ENCODE data around the gene UBALD1. TPM values are rescaled to one million over a fixed set of nuclear protein-coding genes. Genes with fewer than 3 reads are reported as not detected.

The UBALD1 gene
- total and polyA plus RNA-seq, 10 of the 15 experiments (the other 5 are each of a cell fraction or from before 2014, with no cell fraction given), result 0.05 to 32.7 (median 5.1) TPM

DNA sequence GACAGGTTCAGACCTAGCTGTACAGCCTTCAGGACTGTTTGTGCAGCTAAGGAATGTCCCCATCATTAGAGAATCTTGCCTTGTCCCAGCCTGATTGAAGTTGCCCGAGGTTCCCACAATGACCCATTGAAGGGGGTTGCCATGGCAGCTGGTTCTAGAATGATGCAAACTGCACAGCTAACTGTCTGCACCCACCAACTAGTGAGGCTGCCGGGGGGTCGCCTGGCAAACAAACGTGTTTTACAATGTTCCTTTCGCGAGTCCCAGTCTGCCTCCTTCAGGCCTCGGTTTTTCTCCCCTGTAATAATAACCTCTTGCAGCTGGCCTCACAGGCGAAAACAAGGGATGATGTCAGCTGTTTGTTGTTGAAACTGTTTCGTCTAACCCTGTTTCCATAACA, 53.1 kb downstream of the UBALD1 start:
- no peak for DNase-seq (ENCODE audit: low read depth, low spot score)
- H4K20me1 ChIP-seq (ENCODE audit: control insufficient read depth, insufficient read depth), result no peaks in the 10 kb centered on the region
- CTCF ChIA-PET, result interaction anchor here (0.6 to 1.6 kb wide), 2 partner anchors 8 to 56 kb away, joined by 3 to 4 read pairs; no protein-coding TSS in a partner anchor
- H3K4me1 ChIP-seq (ENCODE audit: control insufficient read depth, insufficient read depth, low read length), result peaks cover 4% of the 10 kb centered on the region; the same call in 1 of the 2 replicates
- RAD21 ChIA-PET (ENCODE audit: unreplicated experiment), result no interaction called here
- no peak overlapping the region for H3K27ac ChIP-seq (ENCODE audit: control insufficient read depth, insufficient read depth)
- H3K79me2 ChIP-seq (ENCODE audit: control insufficient read depth, insufficient read depth, low read length), result no peaks in the 10 kb centered on the region
- H2AFZ ChIP-seq (ENCODE audit: control insufficient read depth, low read depth, low read length), result no peak overlapping the region
- peaks cover 0 to 4% of the 10 kb centered on the region in 2 experiments; a peak in 2 of 4 replicates for H3K27me3 ChIP-seq (replicated peaks in 1 of 2; ENCODE audit: control insufficient read depth in 2 of 2, insufficient read depth in 2 of 2, low read length in 1 of 2)
- no peak overlapping the region for H3K4me2 ChIP-seq (ENCODE audit: control insufficient read depth, insufficient read depth)
- no peak for TF ChIP-seq ZNF207 (IDR thresholded peaks at IDR 0.05; ENCODE audit: borderline replicate concordance)
- TF ChIP-seq GATAD2B (conservative IDR thresholded peaks at IDR 0.05; ENCODE audit: low read depth), result no peak
- TF ChIP-seq, protein P1, sequence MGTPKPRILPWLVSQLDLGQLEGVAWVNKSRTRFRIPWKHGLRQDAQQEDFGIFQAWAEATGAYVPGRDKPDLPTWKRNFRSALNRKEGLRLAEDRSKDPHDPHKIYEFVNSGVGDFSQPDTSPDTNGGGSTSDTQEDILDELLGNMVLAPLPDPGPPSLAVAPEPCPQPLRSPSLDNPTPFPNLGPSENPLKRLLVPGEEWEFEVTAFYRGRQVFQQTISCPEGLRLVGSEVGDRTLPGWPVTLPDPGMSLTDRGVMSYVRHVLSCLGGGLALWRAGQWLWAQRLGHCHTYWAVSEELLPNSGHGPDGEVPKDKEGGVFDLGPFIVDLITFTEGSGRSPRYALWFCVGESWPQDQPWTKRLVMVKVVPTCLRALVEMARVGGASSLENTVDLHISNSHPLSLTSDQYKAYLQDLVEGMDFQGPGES (IDR thresholded peaks at IDR 0.05), result no peak
- no peak for TF ChIP-seq BACH1 (IDR thresholded peaks at IDR 0.05; ENCODE audit: borderline replicate concordance)
- TF ChIP-seq SP1 (IDR thresholded peaks at IDR 0.05; ENCODE audit: low read depth, low read length), result no peak
- no peak for ATAC-seq
- SMC1A ChIA-PET (ENCODE audit: uncharacterized antibody, unreplicated experiment), result no interaction called here
- WGBS (ENCODE audit: insufficient coverage, insufficient replicate concordance, low lambda C conversion rate, missing lambda C conversion rate), result 51% methylated on average over 9 of the region's 9 CpGs
- POLR2A ChIA-PET, result no interaction called here
- no peak for FAIRE-seq
- intact Hi-C loops (cut with micrococcal nuclease; ENCODE audit: unreplicated experiment) (no loop called here), in situ Hi-C loops (cut with MboI) (no loop called here)
- no peaks in the 10 kb centered on the region; a peak in 1 of 4 replicates for H3K36me3 ChIP-seq (ENCODE audit: control insufficient read depth in 2 of 2, insufficient read depth in 2 of 2, low read length in 1 of 2)
- no TSS peak for BruUV-seq (replicated peaks)
- H3K9ac ChIP-seq (ENCODE audit: control insufficient read depth, insufficient read depth, low read length), result no peak overlapping the region
- no peak overlapping the region for H3K4me3 ChIP-seq
- no peaks in the 10 kb centered on the region for H3K9me3 ChIP-seq (replicated peaks; ENCODE audit: control insufficient read depth, insufficient read depth, low read length)

Small RNAs within 50 kb of the gene (small RNA-seq; reads per million reads assigned to genes)
- gene RN7SL850P, result not detected

Other genes starting within 250 kb of the UBALD1 start
Only the 7 nearest of the 17 such genes appear.
- 58.9 and 61.9 TPM in 2 replicates for gene HMOX2, start 138.5 kb downstream of the UBALD1 start, total RNA-seq (2014; rRNA removed)
- 47.7 and 51.2 TPM in 2 replicates for gene HMOX2, start 138.5 kb downstream of the UBALD1 start, total RNA-seq (2014; rRNA removed; fragmentation: Illumina TruSeq; extraction: Trizol)
- gene HMOX2, start 138.5 kb downstream of the UBALD1 start, total RNA-seq (2021), result 53.3 and 56.2 TPM in 2 replicates
- gene HMOX2, start 138.5 kb downstream of the UBALD1 start, polyA plus RNA-seq (2011; rRNA removed), result 50.4 and 56.7 TPM in 2 replicates
- gene HMOX2, start 138.5 kb downstream of the UBALD1 start, polyA plus RNA-seq (2014; fragmentation: Illumina TruSeq; extraction: Trizol), result 47.8 and 61.5 TPM in 2 replicates
- gene HMOX2, start 138.5 kb downstream of the UBALD1 start, polyA plus RNA-seq (2014; fragmentation: Nextera tagmentation; extraction: Ambion mirVana), result 10 to 100 TPM; 26.4 to 37.7 TPM
- gene HMOX2, start 138.5 kb downstream of the UBALD1 start, polyA plus RNA-seq (2014; rRNA removed), result 70.6 and 70.8 TPM in 2 replicates
- 100 to 1,000 TPM in 1 of 2 experiments, 10 to 100 TPM in 1; 85.7 to 111 TPM for gene HMOX2, start 138.5 kb downstream of the UBALD1 start, polyA plus RNA-seq (2016; fragmentation: Nextera tagmentation; extraction: Ambion mirVana)
- gene CDIP1, start 76.1 kb downstream of the UBALD1 start, total RNA-seq (2014; rRNA removed), result 14.2 and 15.6 TPM in 2 replicates
- 7.6 and 9.1 TPM in 2 replicates for gene CDIP1, start 76.1 kb downstream of the UBALD1 start, total RNA-seq (2014; rRNA removed; fragmentation: Illumina TruSeq; extraction: Trizol)
- gene CDIP1, start 76.1 kb downstream of the UBALD1 start, total RNA-seq (2021), result 27.8 and 28.2 TPM in 2 replicates
- gene CDIP1, start 76.1 kb downstream of the UBALD1 start, polyA plus RNA-seq (2011; rRNA removed), result 3.1 and 11.0 TPM in 2 replicates
- gene CDIP1, start 76.1 kb downstream of the UBALD1 start, polyA plus RNA-seq (2014; fragmentation: Illumina TruSeq; extraction: Trizol), result 10.3 and 17.5 TPM in 2 replicates
- gene CDIP1, start 76.1 kb downstream of the UBALD1 start, polyA plus RNA-seq (2014; fragmentation: Nextera tagmentation; extraction: Ambion mirVana), result 1 to 10 TPM; 6.1 to 7.2 TPM
- gene CDIP1, start 76.1 kb downstream of the UBALD1 start, polyA plus RNA-seq (2014; rRNA removed), result 11.5 and 12.0 TPM in 2 replicates
- 10 to 100 TPM; 29.4 to 32.4 TPM for gene CDIP1, start 76.1 kb downstream of the UBALD1 start, polyA plus RNA-seq (2016; fragmentation: Nextera tagmentation; extraction: Ambion mirVana)
- not detected in 2 replicates for gene C16orf96, start 58.5 kb downstream of the UBALD1 start, total RNA-seq (2014; rRNA removed)
- not detected in 2 replicates for gene C16orf96, start 58.5 kb downstream of the UBALD1 start, total RNA-seq (2014; rRNA removed; fragmentation: Illumina TruSeq; extraction: Trizol)
- gene C16orf96, start 58.5 kb downstream of the UBALD1 start, total RNA-seq (2021), result 0.05 and 0.08 TPM in 2 replicates
- 0.01 TPM in 1 of 2 replicates, not detected in the other for gene C16orf96, start 58.5 kb downstream of the UBALD1 start, polyA plus RNA-seq (2011; rRNA removed)
- gene C16orf96, start 58.5 kb downstream of the UBALD1 start, polyA plus RNA-seq (2014; fragmentation: Illumina TruSeq; extraction: Trizol), result 0.01 TPM in 1 of 2 replicates, not detected in the other
- not detected for gene C16orf96, start 58.5 kb downstream of the UBALD1 start, polyA plus RNA-seq (2014; fragmentation: Nextera tagmentation; extraction: Ambion mirVana)
- gene C16orf96, start 58.5 kb downstream of the UBALD1 start, polyA plus RNA-seq (2014; rRNA removed), result 0.04 TPM in 1 of 2 replicates, not detected in the other
- gene C16orf96, start 58.5 kb downstream of the UBALD1 start, polyA plus RNA-seq (2016; fragmentation: Nextera tagmentation; extraction: Ambion mirVana), result not detected
- 19.3 and 23.4 TPM in 2 replicates for gene MGRN1, start 9.9 kb upstream of the UBALD1 start, total RNA-seq (2014; rRNA removed)
- gene MGRN1, start 9.9 kb upstream of the UBALD1 start, total RNA-seq (2014; rRNA removed; fragmentation: Illumina TruSeq; extraction: Trizol), result 6.4 and 9.4 TPM in 2 replicates
- gene MGRN1, start 9.9 kb upstream of the UBALD1 start, total RNA-seq (2021), result 77.1 and 86.7 TPM in 2 replicates
- 2.6 and 4.0 TPM in 2 replicates for gene MGRN1, start 9.9 kb upstream of the UBALD1 start, polyA plus RNA-seq (2011; rRNA removed)
- gene MGRN1, start 9.9 kb upstream of the UBALD1 start, polyA plus RNA-seq (2014; fragmentation: Illumina TruSeq; extraction: Trizol), result 7.9 and 12.7 TPM in 2 replicates
- gene MGRN1, start 9.9 kb upstream of the UBALD1 start, polyA plus RNA-seq (2014; fragmentation: Nextera tagmentation; extraction: Ambion mirVana), result under 1 TPM; 0.35 to 0.77 TPM
- 24.3 and 32.9 TPM in 2 replicates for gene MGRN1, start 9.9 kb upstream of the UBALD1 start, polyA plus RNA-seq (2014; rRNA removed)
- 10 to 100 TPM; 16.6 to 17.7 TPM for gene MGRN1, start 9.9 kb upstream of the UBALD1 start, polyA plus RNA-seq (2016; fragmentation: Nextera tagmentation; extraction: Ambion mirVana)
- gene NUDT16L1, start 78.7 kb upstream of the UBALD1 start, total RNA-seq (2014; rRNA removed), result 33.8 and 41.4 TPM in 2 replicates
- gene NUDT16L1, start 78.7 kb upstream of the UBALD1 start, total RNA-seq (2014; rRNA removed; fragmentation: Illumina TruSeq; extraction: Trizol), result 11.5 and 12.6 TPM in 2 replicates
- 35.0 and 35.2 TPM in 2 replicates for gene NUDT16L1, start 78.7 kb upstream of the UBALD1 start, total RNA-seq (2021)
- 12.1 and 22.7 TPM in 2 replicates for gene NUDT16L1, start 78.7 kb upstream of the UBALD1 start, polyA plus RNA-seq (2011; rRNA removed)
- gene NUDT16L1, start 78.7 kb upstream of the UBALD1 start, polyA plus RNA-seq (2014; fragmentation: Illumina TruSeq; extraction: Trizol), result 3.0 and 10.6 TPM in 2 replicates
- 1 to 10 TPM; 1.4 to 6.4 TPM for gene NUDT16L1, start 78.7 kb upstream of the UBALD1 start, polyA plus RNA-seq (2014; fragmentation: Nextera tagmentation; extraction: Ambion mirVana)
- 36.6 and 41.6 TPM in 2 replicates for gene NUDT16L1, start 78.7 kb upstream of the UBALD1 start, polyA plus RNA-seq (2014; rRNA removed)
- gene NUDT16L1, start 78.7 kb upstream of the UBALD1 start, polyA plus RNA-seq (2016; fragmentation: Nextera tagmentation; extraction: Ambion mirVana), result 10 to 100 TPM; 63.7 to 77.7 TPM
- gene ANKS3, start 119.4 kb upstream of the UBALD1 start, total RNA-seq (2014; rRNA removed), result 11.2 and 14.2 TPM in 2 replicates
- gene ANKS3, start 119.4 kb upstream of the UBALD1 start, total RNA-seq (2014; rRNA removed; fragmentation: Illumina TruSeq; extraction: Trizol), result 6.7 and 8.2 TPM in 2 replicates
- 12.9 and 13.4 TPM in 2 replicates for gene ANKS3, start 119.4 kb upstream of the UBALD1 start, total RNA-seq (2021)
- 7.0 and 9.1 TPM in 2 replicates for gene ANKS3, start 119.4 kb upstream of the UBALD1 start, polyA plus RNA-seq (2011; rRNA removed)
- gene ANKS3, start 119.4 kb upstream of the UBALD1 start, polyA plus RNA-seq (2014; fragmentation: Illumina TruSeq; extraction: Trizol), result 4.3 and 5.0 TPM in 2 replicates
- gene ANKS3, start 119.4 kb upstream of the UBALD1 start, polyA plus RNA-seq (2014; fragmentation: Nextera tagmentation; extraction: Ambion mirVana), result under 1 TPM; 0.29 to 0.52 TPM
- 12.2 and 15.4 TPM in 2 replicates for gene ANKS3, start 119.4 kb upstream of the UBALD1 start, polyA plus RNA-seq (2014; rRNA removed)
- 1 to 10 TPM; 7.7 to 8.8 TPM for gene ANKS3, start 119.4 kb upstream of the UBALD1 start, polyA plus RNA-seq (2016; fragmentation: Nextera tagmentation; extraction: Ambion mirVana)
- gene DNAAF8, start 119.6 kb upstream of the UBALD1 start, total RNA-seq (2014; rRNA removed), result 0.22 and 0.56 TPM in 2 replicates
- gene DNAAF8, start 119.6 kb upstream of the UBALD1 start, total RNA-seq (2014; rRNA removed; fragmentation: Illumina TruSeq; extraction: Trizol), result 0.09 and 0.22 TPM in 2 replicates
- 0.21 and 0.36 TPM in 2 replicates for gene DNAAF8, start 119.6 kb upstream of the UBALD1 start, total RNA-seq (2021)
- gene DNAAF8, start 119.6 kb upstream of the UBALD1 start, polyA plus RNA-seq (2011; rRNA removed), result 0.03 and 0.22 TPM in 2 replicates
- 0.01 TPM in 1 of 2 replicates, not detected in the other for gene DNAAF8, start 119.6 kb upstream of the UBALD1 start, polyA plus RNA-seq (2014; fragmentation: Illumina TruSeq; extraction: Trizol)
- gene DNAAF8, start 119.6 kb upstream of the UBALD1 start, polyA plus RNA-seq (2014; fragmentation: Nextera tagmentation; extraction: Ambion mirVana), result not detected
- 0.13 and 0.16 TPM in 2 replicates for gene DNAAF8, start 119.6 kb upstream of the UBALD1 start, polyA plus RNA-seq (2014; rRNA removed)
- gene DNAAF8, start 119.6 kb upstream of the UBALD1 start, polyA plus RNA-seq (2016; fragmentation: Nextera tagmentation; extraction: Ambion mirVana), result under 1 TPM; 0.21 to 0.78 TPM

Measured in GM12878 (cell line).